Cardiac septum (tissue), 1 donor: ENCODE data around the gene P2RX4. TPM values are rescaled to one million over a fixed set of nuclear protein-coding genes. Genes with fewer than 3 reads are reported as not detected.
"Not testable (repeated sequence)": the region's sequence is repeated elsewhere in the genome, so short reads cannot be mapped to it uniquely, and the experiment has no call there.

Experiments used
- DNase-seq: peaks from one replicate; pipeline ENCODE4 v3.0.0-alpha.2; 2020; ENCODE audit warnings: low spot score
- intact Hi-C: fragments of 100-400 bp; cut with DNase I; formaldehyde crosslinking; loops from one replicate; pipeline ENCODE4 v1.14.0; 2022
- total RNA-seq: library from RNA; stranded (reverse); fragmentation: NEBNext Ultra II Directional; extraction: Animal tissue kit (Norgen Biotek cat#: 25700); gene quantifications from one replicate; pipeline ENCODE4 v1.2.1, GENCODE V29; 2021
- donor health status: DM: no; HTN: no; CAD: no.

The P2RX4 gene
- total RNA-seq, 1 donor from 2014 or later: 6.4 TPM

DNA sequence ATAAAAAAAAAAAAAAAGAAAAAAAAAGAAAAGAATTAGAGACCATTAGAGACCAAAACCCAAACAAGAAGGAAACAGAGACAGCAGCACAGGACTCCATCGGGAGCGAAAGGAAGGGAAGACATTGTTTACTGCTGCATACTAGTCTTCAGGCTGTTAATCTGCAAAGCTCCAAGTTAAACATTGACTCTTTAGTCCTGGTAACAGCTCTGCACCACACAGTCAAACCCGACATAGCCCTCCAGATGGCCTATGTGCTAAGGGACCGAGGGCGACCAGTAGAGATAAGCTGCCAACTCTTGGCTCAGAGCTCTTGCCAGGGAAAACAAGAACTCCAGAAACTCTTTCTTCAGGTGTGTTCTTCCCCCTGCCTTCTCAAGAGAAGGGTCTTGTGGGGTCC lies 7.8 kb downstream of the P2RX4 start:
- no peak for DNase-seq
- intact Hi-C loops: no loop called here

DNA sequence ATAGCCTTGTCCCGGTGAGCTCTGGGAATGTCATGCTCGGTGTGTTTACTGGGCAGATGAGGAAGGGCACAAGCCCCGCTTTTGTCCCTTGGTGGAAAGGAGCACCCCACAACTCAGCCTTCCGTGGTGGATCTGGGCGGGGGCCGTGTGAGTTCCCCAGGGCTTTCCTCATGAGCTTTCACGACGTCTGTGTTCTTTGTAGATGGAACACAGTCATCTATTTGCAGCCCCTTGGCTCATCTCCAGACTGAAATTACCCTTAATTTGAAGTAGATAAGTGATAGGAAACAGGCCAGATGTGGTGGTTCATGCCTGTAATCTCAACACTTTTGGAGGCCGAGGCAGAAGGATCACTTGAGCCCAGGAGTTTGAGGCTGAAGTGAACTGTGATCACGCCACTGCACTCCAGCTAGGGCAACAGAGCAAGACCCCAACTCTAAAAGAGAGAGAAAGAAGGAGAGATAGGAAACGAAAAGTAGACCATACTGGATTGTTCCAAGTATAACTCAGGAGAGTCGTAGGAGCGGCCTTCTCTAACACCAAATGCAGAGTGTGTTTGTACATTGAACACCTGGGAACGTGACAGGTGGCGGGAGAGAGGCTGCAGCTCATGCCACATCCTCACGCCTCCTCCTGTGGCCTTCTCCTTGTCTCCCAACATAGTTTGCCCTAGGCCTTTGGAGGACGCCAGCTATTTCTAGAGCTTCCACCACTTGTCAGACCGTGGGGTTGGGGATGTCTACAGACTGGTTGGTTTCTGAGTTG lies 8.8 kb downstream of the P2RX4 start:
- DNase-seq: no peak
- intact Hi-C loops: no loop called here

DNA sequence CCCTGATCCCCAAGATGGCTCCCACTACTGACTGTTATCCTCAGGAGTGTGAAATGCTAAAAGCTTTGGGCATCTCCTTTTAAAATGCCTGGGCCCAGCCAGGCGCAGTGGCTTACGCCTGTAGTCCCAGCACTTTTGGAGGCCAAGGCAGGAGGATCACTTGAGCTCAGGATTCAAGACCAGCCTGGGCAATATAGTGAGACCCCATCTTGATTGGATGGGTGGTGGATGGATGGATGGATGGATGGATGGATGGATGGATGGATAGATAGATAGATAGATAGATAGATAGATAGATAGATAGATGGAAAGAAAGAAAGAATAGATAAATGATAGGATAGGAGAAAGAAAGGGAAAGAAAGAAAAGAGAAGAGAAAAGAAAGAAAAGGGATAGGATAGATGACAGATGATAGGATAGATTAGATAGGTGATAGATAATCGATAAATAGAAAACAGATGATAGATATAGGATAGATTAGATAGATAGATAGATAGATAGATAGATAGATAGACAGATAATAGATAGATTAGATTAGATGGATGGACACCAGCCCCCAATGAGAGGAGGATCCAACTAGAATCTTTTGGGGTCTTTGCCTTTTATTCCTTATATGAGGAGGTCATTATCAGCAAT lies 9.5 kb downstream of the P2RX4 start:
- intact Hi-C loops: no loop called here
- DNase-seq: no peak

DNA sequence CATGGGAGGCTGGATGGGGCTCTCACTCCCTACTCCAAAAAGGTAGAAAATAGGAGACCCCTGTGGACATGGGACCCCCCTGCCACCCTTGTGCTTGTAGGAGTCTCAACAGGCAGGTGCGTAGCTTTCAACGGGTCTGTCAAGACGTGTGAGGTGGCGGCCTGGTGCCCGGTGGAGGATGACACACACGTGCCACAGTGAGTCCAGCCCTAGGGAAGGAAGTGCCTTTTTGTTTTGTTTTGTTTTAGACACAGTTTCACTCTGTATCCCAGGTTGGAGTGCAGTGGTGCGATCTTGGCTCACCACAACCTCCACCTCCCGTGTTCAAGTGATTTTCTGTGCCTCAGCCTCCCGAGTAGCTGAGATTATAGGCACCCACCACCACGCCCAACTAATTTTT lies 12.9 kb downstream of the P2RX4 start:
- intact Hi-C loops: no loop called here
- DNase-seq: no peak

DNA sequence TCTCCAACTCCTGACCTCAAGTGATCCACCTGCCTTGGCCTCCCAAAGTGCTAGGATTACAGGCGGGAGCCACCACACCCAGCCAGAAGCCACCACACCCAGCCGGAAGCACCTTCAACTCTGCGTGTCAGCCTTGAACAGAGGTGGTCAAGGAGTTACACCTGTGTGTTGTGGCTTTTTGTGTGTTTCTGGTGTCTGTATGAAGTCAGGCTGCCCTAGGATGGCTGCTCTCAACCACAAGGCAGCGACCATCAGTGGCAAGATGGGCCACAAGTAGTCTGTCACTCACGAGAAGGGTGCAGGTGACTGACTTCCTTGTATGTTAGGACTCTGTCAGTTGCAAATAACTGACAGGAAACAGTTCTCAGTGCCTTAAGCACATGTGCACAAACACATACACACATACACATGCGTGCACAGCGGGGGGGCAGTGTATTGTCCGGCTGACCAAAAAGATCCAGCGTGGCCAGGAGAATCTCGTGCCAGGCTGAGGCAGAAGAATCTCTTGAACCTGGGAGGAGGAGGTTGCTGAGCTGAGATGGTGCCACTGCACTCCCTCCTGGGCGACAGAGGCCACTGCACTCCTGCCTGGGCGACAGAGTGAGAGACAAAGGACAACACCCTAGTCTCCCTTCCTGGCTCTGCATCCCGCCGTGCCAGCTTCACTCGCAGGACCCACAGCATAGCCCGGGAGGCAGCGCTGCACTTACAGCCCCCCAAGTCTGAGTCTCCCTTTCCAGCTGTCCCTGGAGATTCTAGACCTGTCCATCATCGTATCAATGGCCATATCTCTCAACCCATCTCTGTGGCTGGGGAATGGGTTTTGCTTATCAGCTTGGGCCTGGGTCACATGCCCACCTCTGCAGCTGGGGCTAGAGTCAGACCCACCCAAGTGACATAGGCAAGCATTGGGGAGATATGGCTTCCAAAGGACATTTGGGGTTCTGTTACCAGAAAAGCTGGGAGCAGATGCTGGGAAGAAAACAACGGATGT lies 13.7 kb downstream of the P2RX4 start:
- intact Hi-C loops: no loop called here
- DNase-seq: no peak

DNA sequence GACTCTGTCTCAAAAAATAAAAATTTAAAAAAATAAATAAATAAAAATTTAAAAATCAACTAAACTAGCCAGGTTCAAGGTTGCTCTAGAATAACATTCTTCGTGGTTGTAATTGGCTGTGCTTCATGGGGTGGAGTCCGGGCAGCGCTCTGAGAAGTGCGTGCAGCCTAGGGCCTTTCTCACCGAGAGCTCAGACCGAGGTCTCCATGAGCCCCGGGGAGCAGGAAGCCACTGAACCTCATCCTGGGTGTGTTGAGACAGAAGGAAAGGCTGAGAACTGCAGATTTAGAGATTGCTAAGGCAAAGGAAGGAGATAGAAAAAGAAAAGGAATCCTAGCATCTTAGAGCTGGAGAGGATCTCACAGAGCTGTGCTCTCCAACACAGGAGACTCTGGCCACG lies 14.7 kb downstream of the P2RX4 start:
- no peak for DNase-seq
- intact Hi-C loops: no loop called here

DNA sequence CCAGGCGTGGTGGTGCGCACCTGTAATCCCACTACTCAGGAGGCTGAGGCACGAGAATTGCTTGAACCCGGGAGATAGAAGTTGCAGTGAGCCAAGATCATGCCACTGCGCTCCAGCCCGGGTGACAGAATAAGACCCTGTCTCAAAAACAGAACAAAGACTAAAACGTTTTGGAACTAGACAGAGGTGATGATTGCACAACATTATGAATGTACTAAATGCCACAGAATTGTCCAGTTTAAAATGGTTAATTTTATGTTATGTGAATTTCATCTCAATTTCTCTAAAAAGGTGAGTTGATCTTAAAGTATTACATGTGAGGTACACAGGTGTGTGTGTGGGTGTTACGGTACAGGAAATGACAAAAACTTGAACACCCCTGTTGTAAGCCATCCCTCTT lies 16.5 kb downstream of the P2RX4 start:
- no peak for DNase-seq
- intact Hi-C loops: no loop called here

DNA sequence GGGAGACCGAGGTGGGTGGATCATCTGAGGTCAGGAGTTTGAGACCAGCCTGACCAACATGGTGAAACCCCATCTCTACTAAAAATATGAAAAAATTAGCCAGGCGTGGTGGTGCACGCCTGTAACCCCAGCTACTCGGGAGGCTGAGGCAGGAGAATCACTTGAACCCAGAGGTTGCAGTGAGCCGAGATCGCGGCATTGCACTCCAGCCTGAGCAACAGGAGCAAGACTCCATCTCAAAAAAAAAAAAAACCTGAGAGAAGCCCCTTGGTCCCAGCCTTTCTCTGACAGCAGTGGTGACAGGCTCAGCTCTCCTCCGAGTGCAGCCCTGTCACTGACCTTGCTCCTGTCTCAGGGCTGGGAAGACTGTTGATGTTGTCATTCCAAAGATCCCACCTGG lies 16.9 kb downstream of the P2RX4 start:
- DNase-seq, intact Hi-C loops: not testable (repeated sequence)

DNA sequence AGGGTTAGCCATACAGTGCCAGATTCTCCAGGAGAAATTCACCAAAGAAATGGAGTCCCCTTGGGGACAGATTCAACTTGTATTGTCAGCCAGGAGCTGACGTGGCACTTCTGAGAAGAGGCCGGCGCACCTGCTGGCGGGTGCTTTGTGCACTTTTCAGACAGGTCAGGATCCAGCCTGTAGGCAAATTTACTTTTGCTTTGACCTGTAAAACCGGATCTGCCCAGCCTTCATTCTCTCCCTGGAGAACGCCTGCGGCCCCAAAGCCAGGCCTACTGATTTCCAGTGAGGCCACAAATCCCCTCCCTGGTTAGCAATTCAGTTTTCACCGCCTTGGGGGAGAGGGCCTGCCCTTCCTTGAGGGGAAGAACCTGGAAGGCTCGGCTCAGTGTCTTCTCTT lies 17.4 kb downstream of the P2RX4 start:
- intact Hi-C loops: no loop called here

DNA sequence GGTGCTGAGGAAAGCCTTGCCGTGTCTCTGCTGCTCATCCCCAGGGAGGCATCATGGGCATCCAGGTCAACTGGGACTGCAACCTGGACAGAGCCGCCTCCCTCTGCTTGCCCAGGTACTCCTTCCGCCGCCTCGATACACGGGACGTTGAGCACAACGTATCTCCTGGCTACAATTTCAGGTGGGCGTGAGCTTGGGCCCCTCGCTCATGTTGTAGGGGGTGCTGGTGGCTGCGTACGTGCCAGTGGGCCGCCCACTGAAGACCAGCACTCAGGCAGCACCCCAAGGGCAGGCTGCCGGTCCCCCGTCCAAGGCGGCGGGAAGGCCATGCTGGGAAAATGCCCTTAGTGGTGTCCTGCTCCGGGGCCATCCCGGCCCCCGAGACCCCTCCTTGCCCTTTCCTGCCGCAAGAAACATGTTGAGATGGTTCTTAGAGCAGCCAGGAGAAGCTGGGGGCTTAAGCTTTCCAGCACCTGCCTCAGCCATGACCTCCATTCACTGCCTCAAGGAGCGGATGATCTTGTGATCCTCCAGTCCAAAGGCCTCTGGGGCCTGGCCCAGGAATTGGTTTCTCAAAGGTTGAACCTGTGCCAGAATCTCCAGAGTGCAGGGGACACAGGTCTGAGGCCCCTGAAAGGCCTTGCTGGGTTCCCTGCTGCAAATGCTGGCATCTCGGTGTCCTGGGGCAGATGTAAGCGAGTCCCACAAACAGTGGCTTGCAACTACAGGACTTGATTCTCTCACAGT lies 19.2 kb downstream of the P2RX4 start:
- intact Hi-C loops: no loop called here
- DNase-seq: no peak

More for the DNA sequence above, 17.4 kb downstream of the P2RX4 start:
- no peak for DNase-seq

DNA sequence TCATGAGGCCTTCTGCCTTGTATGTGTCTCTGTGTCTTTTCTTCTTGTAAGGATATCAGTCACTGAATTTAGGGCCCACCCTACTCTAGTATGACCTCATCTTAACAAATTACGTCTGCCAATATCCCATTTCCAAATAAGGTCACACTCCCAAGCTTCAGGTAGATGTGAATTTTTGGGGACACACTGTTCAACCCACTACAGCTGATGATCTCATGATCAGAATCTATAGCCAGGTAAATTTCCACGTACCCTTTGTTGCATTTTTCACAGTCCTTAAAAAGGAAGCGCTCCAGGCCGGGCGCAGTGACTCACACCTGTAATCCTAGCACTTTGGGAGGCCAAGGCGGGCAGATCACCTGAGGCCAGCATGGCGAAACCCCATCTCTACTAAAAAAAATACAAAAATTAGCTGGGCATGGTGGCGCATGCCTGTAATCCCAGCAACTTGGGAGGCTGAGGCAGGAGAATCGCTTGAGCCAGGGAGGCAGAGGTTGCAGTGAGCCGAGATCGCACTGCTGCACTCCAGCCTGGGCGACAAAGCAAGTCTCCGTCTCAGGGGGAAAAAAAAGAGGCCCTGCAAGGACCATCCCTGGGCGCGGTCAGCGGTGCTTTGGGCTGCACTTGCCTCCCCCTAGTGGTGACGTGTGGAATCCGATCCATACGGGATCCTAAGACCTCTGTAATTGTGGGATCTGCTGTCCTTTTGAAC lies 20.1 kb downstream of the P2RX4 start:
- intact Hi-C loops, DNase-seq: not testable (repeated sequence)

DNA sequence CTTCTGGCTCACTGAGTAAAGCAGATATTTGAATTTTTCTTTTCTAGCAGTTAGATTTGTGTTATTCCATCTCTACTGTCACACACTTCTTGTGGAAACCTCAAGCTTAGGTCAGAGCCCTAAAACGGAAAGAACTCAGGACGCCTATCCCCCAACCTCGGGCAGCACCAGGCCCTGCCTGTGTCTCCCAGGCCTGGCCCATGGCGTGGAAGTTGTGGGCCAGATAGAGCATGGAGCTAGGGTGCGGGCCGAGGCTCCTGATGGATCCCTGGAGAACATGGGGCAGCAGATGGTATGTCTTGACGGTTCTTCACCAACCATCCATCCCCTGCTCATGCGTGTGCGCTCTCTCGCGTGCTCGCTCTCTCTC lies 20.6 kb downstream of the P2RX4 start:
- DNase-seq: no peak
- intact Hi-C loops: no loop called here

DNA sequence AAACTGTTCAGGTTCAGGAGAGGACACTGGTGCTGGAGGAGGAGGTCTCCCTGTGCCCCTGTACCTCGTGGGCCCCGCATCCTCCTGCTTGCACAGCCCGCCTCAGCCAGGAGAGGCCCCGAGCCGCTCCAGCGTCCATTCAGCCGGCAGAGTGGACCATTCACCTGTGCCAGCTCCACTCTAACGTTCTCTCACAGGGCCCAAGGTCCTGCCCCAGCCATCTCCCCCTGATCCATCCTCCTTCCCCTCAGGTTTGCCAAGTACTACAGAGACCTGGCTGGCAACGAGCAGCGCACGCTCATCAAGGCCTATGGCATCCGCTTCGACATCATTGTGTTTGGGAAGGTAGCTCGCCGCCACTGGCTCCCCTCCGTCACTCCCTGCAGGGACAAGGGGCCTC lies 22.2 kb downstream of the P2RX4 start:
- intact Hi-C loops: no loop called here
- no peak for DNase-seq

DNA sequence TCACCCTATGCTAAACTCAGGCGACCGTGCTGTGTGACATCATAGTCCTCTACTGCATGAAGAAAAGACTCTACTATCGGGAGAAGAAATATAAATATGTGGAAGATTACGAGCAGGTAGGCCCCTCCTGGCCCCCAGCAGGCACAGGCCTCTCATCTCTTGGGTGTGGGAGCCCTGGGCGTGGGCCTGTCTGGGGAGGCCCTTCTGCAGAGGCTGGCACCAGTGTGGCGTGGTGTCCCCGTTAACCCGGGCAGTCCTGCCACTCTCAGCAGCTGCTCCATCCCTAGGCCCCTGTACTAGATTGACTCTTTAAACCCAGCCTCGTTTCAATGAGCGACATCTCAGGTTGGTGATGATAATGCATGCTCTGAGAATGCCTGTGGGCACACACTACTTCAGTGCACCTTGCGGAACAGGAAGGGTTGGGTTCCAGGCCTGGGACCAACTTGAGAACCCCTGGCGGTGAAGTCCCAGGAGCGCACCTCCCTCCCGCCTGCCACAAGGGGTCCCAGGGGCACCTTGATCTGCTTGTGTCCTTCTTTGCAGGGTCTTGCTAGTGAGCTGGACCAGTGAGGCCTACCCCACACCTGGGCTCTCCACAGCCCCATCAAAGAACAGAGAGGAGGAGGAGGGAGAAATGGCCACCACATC lies 23.2 kb downstream of the P2RX4 start:
- no peak for DNase-seq
- intact Hi-C loops: no loop called here

DNA sequence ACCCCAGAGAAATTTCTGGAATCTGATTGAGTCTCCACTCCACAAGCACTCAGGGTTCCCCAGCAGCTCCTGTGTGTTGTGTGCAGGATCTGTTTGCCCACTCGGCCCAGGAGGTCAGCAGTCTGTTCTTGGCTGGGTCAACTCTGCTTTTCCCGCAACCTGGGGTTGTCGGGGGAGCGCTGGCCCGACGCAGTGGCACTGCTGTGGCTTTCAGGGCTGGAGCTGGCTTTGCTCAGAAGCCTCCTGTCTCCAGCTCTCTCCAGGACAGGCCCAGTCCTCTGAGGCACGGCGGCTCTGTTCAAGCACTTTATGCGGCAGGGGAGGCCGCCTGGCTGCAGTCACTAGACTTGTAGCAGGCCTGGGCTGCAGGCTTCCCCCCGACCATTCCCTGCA lies 23.7 kb downstream of the P2RX4 start:
- no peak for DNase-seq
- intact Hi-C loops: no loop called here

DNA sequence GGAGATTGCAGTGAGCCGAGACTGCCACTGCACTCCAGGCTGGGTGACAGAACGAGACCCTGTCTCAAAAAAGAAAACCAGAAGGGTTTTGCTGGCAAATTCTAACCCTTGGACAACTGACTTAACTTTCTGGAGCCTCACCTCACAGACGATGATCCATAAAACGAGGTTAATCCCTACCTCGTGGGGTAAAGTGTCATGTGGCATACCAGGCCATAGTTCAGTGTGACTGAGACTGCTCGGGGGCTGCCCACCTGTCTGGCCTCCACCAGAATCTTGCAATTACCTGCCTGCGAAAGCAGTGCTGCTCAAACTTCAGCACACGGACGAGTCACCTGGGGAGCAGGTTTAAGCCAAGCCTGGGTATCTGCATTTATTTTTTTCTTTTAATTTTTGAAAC lies 26.8 kb downstream of the P2RX4 start:
- intact Hi-C loops: no loop called here
- no peak for DNase-seq

DNA sequence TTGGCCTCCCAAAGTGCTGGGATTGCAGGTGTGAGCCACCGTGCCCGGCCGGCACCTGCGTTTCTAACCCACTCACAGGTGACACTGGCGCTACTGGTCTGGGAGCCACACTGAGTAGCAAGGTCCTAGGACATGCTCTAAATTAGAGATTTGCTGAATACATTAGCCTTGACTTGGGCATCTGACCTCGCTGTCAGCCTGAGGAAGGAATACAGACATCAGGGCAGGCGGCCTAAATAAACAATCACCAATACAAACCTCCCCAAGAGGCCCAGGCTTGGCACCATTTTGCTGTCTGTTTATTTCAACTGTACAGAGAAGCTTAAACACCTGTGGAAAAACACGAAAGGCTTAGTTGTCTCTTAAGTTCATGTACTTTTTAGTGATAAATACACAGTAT lies 27.5 kb downstream of the P2RX4 start:
- DNase-seq: no peak
- intact Hi-C loops: no loop called here

DNA sequence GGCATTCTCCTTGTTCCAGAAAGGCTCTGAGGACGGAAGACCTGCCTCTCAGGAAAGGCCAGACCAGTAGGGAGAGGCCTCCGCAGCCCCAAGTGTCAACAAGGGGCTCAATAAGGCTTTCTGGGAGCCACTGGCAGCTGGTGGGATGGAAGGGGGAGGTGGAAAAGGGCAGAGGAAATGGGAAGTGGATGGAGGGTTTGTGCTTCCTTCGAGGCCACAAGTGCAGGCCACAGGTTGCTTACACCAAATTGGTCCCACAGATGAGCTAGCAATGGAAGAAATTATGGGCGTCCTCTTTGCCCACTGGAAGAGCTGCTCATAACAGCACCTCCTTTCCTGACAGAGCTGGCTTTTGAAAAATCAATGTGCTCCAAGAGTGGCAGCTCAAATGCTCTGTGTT lies 28.2 kb downstream of the P2RX4 start:
- DNase-seq: no peak
- intact Hi-C loops: no loop called here
